CD14-positive monocyte (primary cell): ENCODE data around the gene SPR. TPM values are rescaled to one million over a fixed set of nuclear protein-coding genes. Genes with fewer than 3 reads are reported as not detected.

Experiments
- DNase-seq, 3 donors: peaks; one replicate each; pipeline ENCODE4 v3.0.0-alpha.2; 2011 to 2022
- H2AFZ ChIP-seq: 2 replicates; pipeline ENCODE4 v1.6.0; 2012; ENCODE audit warnings: mild to moderate bottlenecking, low read depth, low read length, inconsistent platforms; ENCODE audit not compliant: insufficient read depth, poor library complexity, severe bottlenecking
- H3K27ac ChIP-seq, 2 donors: 1 replicate in 1 of 2; 2 replicates in 1 of 2; pipeline ENCODE4 v1.5.1; 2012 to 2013; ENCODE audit warnings: low read length in 2 of 2, control low read depth in 1 of 2, inconsistent platforms in 1 of 2, low read depth in 1 of 2, mild to moderate bottlenecking in 1 of 2
- H3K27me3 ChIP-seq, 2 donors: one replicate each; pipeline versions ENCODE4 v1.6.0 to v1.6.1; 2011 to 2013; ENCODE audit warnings: low read length in 2 of 2; ENCODE audit not compliant: control insufficient read depth in 2 of 2, insufficient read depth in 2 of 2
- H3K36me3 ChIP-seq, 2 donors: replicated peaks in 1 of 2; 1 replicate in 1 of 2; 2 replicates in 1 of 2; pipeline versions ENCODE4 v1.5.1 to v1.6.1; 2012 to 2013; ENCODE audit warnings: low read length in 2 of 2, control low read depth in 1 of 2, inconsistent platforms in 1 of 2, mild to moderate bottlenecking in 1 of 2; ENCODE audit not compliant: insufficient read depth in 2 of 2, control insufficient read depth in 1 of 2
- H3K4me1 ChIP-seq, 2 donors: 1 replicate in 1 of 2; 2 replicates in 1 of 2; pipeline versions ENCODE4 v1.5.1 to v1.6.1; 2012 to 2013; ENCODE audit warnings: low read length in 2 of 2, control low read depth in 1 of 2, inconsistent platforms in 1 of 2, mild to moderate bottlenecking in 1 of 2, moderate library complexity in 1 of 2; ENCODE audit not compliant: insufficient read depth in 2 of 2, control insufficient read depth in 1 of 2
- H3K4me2 ChIP-seq: replicated peaks from 2 replicates; pipeline ENCODE3; 2012; ENCODE audit warnings: low read length, moderate library complexity, mild to moderate bottlenecking; ENCODE audit not compliant: poor library complexity, severe bottlenecking; ENCODE audit errors: extremely low read depth
- H3K4me3 ChIP-seq, 3 experiments: fragments of 200-600 bp in 1 of 3; sonication (generic) in 1 of 3; replicated peaks in 1 of 3; 1 replicate in 2 of 3; 2 replicates in 1 of 3; pipeline ENCODE4 v1.5.1; 2011 to 2013; ENCODE audit warnings: low read length in 3 of 3, mild to moderate bottlenecking in 3 of 3, control low read depth in 2 of 3, low read depth in 2 of 3, inconsistent platforms in 1 of 3, moderate library complexity in 1 of 3
- H3K79me2 ChIP-seq: 2 replicates; pipeline ENCODE4 v1.6.0; 2012; ENCODE audit warnings: mild to moderate bottlenecking, control low read depth, inconsistent platforms, low read length, moderate library complexity; ENCODE audit not compliant: insufficient read depth
- H3K9ac ChIP-seq: 2 replicates; pipeline ENCODE4 v1.6.0; 2017; ENCODE audit warnings: low read length, mild to moderate bottlenecking; ENCODE audit not compliant: insufficient read depth, poor library complexity, severe bottlenecking
- H3K9me3 ChIP-seq, 2 donors: replicated peaks in 1 of 2; 1 replicate in 1 of 2; 2 replicates in 1 of 2; pipeline versions ENCODE4 v1.5.1 to v1.6.1; 2012 to 2013; ENCODE audit warnings: low read length in 2 of 2, control low read depth in 1 of 2; ENCODE audit not compliant: control insufficient read depth in 1 of 2, insufficient read depth in 1 of 2
- H4K20me1 ChIP-seq: 2 replicates; pipeline ENCODE4 v1.6.0; 2012; ENCODE audit warnings: mild to moderate bottlenecking, low read length, control low read depth, moderate library complexity; ENCODE audit not compliant: insufficient read depth
- H3K27ac Mint-ChIP-seq, 7 donors: one replicate each; pipeline ENCODE4 v1.8.0; 2020; ENCODE audit warnings: mild to moderate bottlenecking in 7 of 7, mixed read lengths in 7 of 7, moderate library complexity in 6 of 7, inconsistent platforms in 2 of 7
- H3K27me3 Mint-ChIP-seq, 3 donors: one replicate each; pipeline ENCODE4 v1.8.0; 2021 to 2022; ENCODE audit warnings: low read depth in 3 of 3, mild to moderate bottlenecking in 3 of 3, mixed read lengths in 3 of 3, moderate library complexity in 3 of 3, inconsistent platforms in 1 of 3
- H3K36me3 Mint-ChIP-seq, 2 donors: one replicate each; pipeline ENCODE4 v1.8.0; 2020; ENCODE audit warnings: mixed read lengths in 2 of 2, inconsistent platforms in 1 of 2, mild to moderate bottlenecking in 1 of 2
- H3K4me1 Mint-ChIP-seq: one replicate; pipeline ENCODE4 v1.8.0; 2020; ENCODE audit warnings: mild to moderate bottlenecking, mixed read lengths
- H3K4me3 Mint-ChIP-seq, 2 donors: one replicate each; pipeline ENCODE4 v1.8.0; 2020; ENCODE audit warnings: mild to moderate bottlenecking in 2 of 2, mixed read lengths in 2 of 2, moderate library complexity in 1 of 2
- H3K9me3 Mint-ChIP-seq, 7 donors: one replicate each; pipeline ENCODE4 v1.8.0; 2020 to 2022; ENCODE audit warnings: mixed read lengths in 7 of 7, mild to moderate bottlenecking in 6 of 7, moderate library complexity in 6 of 7, inconsistent platforms in 2 of 7
- CTCF ChIP-seq: fragments of 200-600 bp; IDR thresholded peaks from one replicate; pipeline ENCODE4 v1.8.0; 2022; ENCODE audit warnings: antibody characterized with exemption, mild to moderate bottlenecking
- WGBS: methylation state at CpG from one replicate; pipeline ENCODE4 v1.1.5; 2013; ENCODE audit warnings: missing lambda C conversion rate; ENCODE audit not compliant: insufficient coverage; 5-methylcytosine and 5-hydroxymethylcytosine counted together
- intact Hi-C, 2 donors: fragments of 100-400 bp; cut with micrococcal nuclease; formaldehyde crosslinking; loops; one replicate each; pipeline versions ENCODE4 v1.15.0 to v1.15.1; 2023
- polyA plus RNA-seq, 3 donors: library from polyadenylated mRNA; depleted of rRNA in 1 of 3; unstranded in 2 of 3; stranded (reverse) in 1 of 3; fragments of 300-500 nt in 2 of 3; fragments of >200 nt in 1 of 3; fragmentation: Illumina TruSeq in 2 of 3; gene quantifications; 1 replicate in 2 of 3; 2 replicates in 1 of 3; pipeline ENCODE4 v1.2.3, GENCODE V29; 2012 to 2021

Gene SPR
- polyA plus RNA-seq, 3 donors, result 2.9 to 12.5 (median 7.6) TPM

- WGBS, result 58% methylated on average over 6 of the region's 7 CpGs
- H3K36me3 ChIP-seq, result no peaks in the 10 kb centered on the region
- Mint-ChIP-seq H3K9me3 (peaks cover 0 to 5% (median 0%) of the 10 kb centered on the region in 7 donors), H3K4me3 (peak overlapping the region; percentile 80 to 92), H3K36me3 (peaks cover 5 to 9% of the 10 kb centered on the region in 2 donors), H3K4me1 (peaks cover 28% of the 10 kb centered on the region), H3K27ac (no peak overlapping the region), H3K27me3 (peaks cover 41 to 62% (median 46%) of the 10 kb centered on the region in 3 donors)
- no peaks in the 10 kb centered on the region for H4K20me1 ChIP-seq
- peak overlapping the region; percentile 98 for H3K4me2 ChIP-seq
- H3K79me2 ChIP-seq, result no peaks in the 10 kb centered on the region
- peak overlapping the region; percentile 38 for H3K9ac ChIP-seq
- no peak for TF ChIP-seq CTCF
- no peak overlapping the region for H3K27ac ChIP-seq
- H3K4me3 ChIP-seq, result peak overlapping the region in 2 of 3 experiments; percentile 33 to 88
- peaks cover 23 to 32% of the 10 kb centered on the region in 2 donors for H3K4me1 ChIP-seq
- intact Hi-C loops, result no loop called here
- peak overlapping the region; percentile 87 for H2AFZ ChIP-seq
- no peak for DNase-seq
- H3K27me3 ChIP-seq, result peaks cover 23 to 48% of the 10 kb centered on the region in 2 donors
- no peaks in the 10 kb centered on the region for H3K9me3 ChIP-seq
Observed at GRCh38 chr2:72886505-72887031, 640 bp upstream of the SPR start.

- peaks cover 27 to 40% of the 10 kb centered on the region in 2 donors for H3K4me1 ChIP-seq
Observed at GRCh38 chr2:72887740-72888437, 681 bp downstream of the SPR start.

More at GRCh38 chr2:72887740-72888437, 681 bp downstream of the SPR start:
- peak overlapping the region; percentile 79 to 89 for H3K4me3 Mint-ChIP-seq
- H3K4me3 ChIP-seq, result peak overlapping the region; percentile 44 to 88 (median 53)
- peak overlapping the region; percentile 38 for H3K9ac ChIP-seq
- peak overlapping the region; percentile 87 for H2AFZ ChIP-seq
- peaks cover 0 to 5% (median 0%) of the 10 kb centered on the region in 7 donors for H3K9me3 Mint-ChIP-seq
- peak overlapping the region in 3 of 7 donors; percentile 33 to 52 (median 33) for H3K27ac Mint-ChIP-seq
- peak; percentile 29 to 65 (median 43) for DNase-seq
- TF ChIP-seq CTCF, result peak; percentile 96
- peaks cover 7 to 11% of the 10 kb centered on the region in 2 donors for H3K36me3 Mint-ChIP-seq
- H3K27me3 Mint-ChIP-seq, result peaks cover 39 to 52% (median 40%) of the 10 kb centered on the region in 3 donors
- no peak overlapping the region for H3K27ac ChIP-seq
- H4K20me1 ChIP-seq, result no peaks in the 10 kb centered on the region
- H3K4me1 Mint-ChIP-seq, result peaks cover 37% of the 10 kb centered on the region
- H3K4me2 ChIP-seq, result peak overlapping the region; percentile 98
- no peaks in the 10 kb centered on the region for H3K9me3 ChIP-seq
- intact Hi-C loops, result no loop called here
- H3K36me3 ChIP-seq, result no peaks in the 10 kb centered on the region
- H3K79me2 ChIP-seq, result no peaks in the 10 kb centered on the region
- 11% methylated on average over 20 of the region's 21 CpGs for WGBS
- peaks cover 23 to 45% of the 10 kb centered on the region in 2 donors for H3K27me3 ChIP-seq
